HG02798 (cell line): Measurements from ENCODE around the gene RBM5.

Source experiments
- ATAC-seq: cut with Tn5 transposase; IDR thresholded peaks from one replicate; pipeline ENCODE4 v1.9.1; 2021; ENCODE audit warnings: mild to moderate bottlenecking; ENCODE audit not compliant: unreplicated experiment, poor library complexity

RBM5 gene

GRCh38 chr3:50137531-50137930 is 48.8 kb downstream of the RBM5 start:
- ATAC-seq: no peak

- ATAC-seq: no peak
Observed at GRCh38 chr3:50138266-50139200, 49.8 kb downstream of the RBM5 start.

- no peak for ATAC-seq
Observed at GRCh38 chr3:50139308-50139707, 50.6 kb downstream of the RBM5 start.

GRCh38 chr3:50139718-50140423 is 51.2 kb downstream of the RBM5 start:
- ATAC-seq: no peak

GRCh38 chr3:50140990-50141389 is 52.3 kb downstream of the RBM5 start:
- ATAC-seq: no peak

- no peak for ATAC-seq
Observed at GRCh38 chr3:50146316-50146901, 57.7 kb downstream of the RBM5 start.

GRCh38 chr3:50147016-50147415 is 58.3 kb downstream of the RBM5 start:
- no peak for ATAC-seq

- no peak for ATAC-seq
Observed at GRCh38 chr3:50147447-50147846, 58.7 kb downstream of the RBM5 start.

- ATAC-seq: no peak
Observed at GRCh38 chr3:50147861-50148260, 59.1 kb downstream of the RBM5 start.

GRCh38 chr3:50150404-50150750 is 61.7 kb downstream of the RBM5 start:
- ATAC-seq: no peak

GRCh38 chr3:50150863-50151686 is 62.4 kb downstream of the RBM5 start:
- ATAC-seq: no peak

GRCh38 chr3:50151728-50152127 is 63.0 kb downstream of the RBM5 start:
- no peak for ATAC-seq

- ATAC-seq: no peak
Observed at GRCh38 chr3:50153782-50154475, 65.2 kb downstream of the RBM5 start.

- peak; percentile 23 for ATAC-seq
Observed at GRCh38 chr3:50154476-50154839, 65.7 kb downstream of the RBM5 start.

GRCh38 chr3:50154840-50155490 is 66.2 kb downstream of the RBM5 start, which contains the start of gene SEMA3F:
TSS of gene SEMA3F (plus strand) at chr3:50155324. CDS start at chr3:50159623, 4,299 bp downstream.
- peak; percentile 74 for ATAC-seq

- ATAC-seq: no peak
Observed at GRCh38 chr3:50155491-50155878, 66.8 kb downstream of the RBM5 start.

GRCh38 chr3:50155891-50156290 is 67.2 kb downstream of the RBM5 start:
- no peak for ATAC-seq

- ATAC-seq: no peak
Observed at GRCh38 chr3:50156549-50157493, 68.1 kb downstream of the RBM5 start.
